HCT116 (cell line): ENCODE data around the gene UBA7. TPM values are rescaled to one million over a fixed set of nuclear protein-coding genes. Genes with fewer than 3 reads are reported as not detected.

ENCODE experiments used
- ATAC-seq: fragments of 200-7000 bp; cut with Tn5 transposase; 2 replicates; pipeline ENCODE4 v1.9.1; 2020; ENCODE audit warnings: mild to moderate bottlenecking, moderate library complexity
- BruUV-seq: library from RNA; stranded (reverse); fragments of 400-500 nt; replicated peaks from 2 replicates; lab custom pipeline; 2021; lab: Mats Ljungman, UMichigan
- CTCF ChIA-PET: fragments of 300-600 bp; sonication (Branson Sonifier 250); formaldehyde crosslinking; loops from one replicate; lab custom pipeline; 2021; ENCODE audit warnings: antibody characterized with exemption; lab: Charles Lee
- POLR2A ChIA-PET: fragments of 300-600, 350-600 bp; sonication (Branson Sonifier 250); formaldehyde crosslinking; loops from one replicate; lab custom pipeline; 2021; ENCODE audit warnings: antibody characterized with exemption; lab: Charles Lee
- RAD21 ChIA-PET, 2 experiments: fragments of 300-600 bp; sonication (Branson Sonifier 250); formaldehyde crosslinking; loops; one replicate each; lab custom pipeline; 2023; ENCODE audit warnings: low total read pairs in 2 of 2; ENCODE audit not compliant: uncharacterized antibody in 2 of 2, unreplicated experiment in 2 of 2, low non-redundant PET in 1 of 2; lab: Charles Lee
- DNase-seq: peaks from one replicate; pipeline ENCODE4 v3.0.0-alpha.2; 2010; ENCODE audit warnings: low read depth, low spot score
- H2AFZ ChIP-seq: fragments of 200-600 bp; shearing (Covaris generic), sonication (generic); 2 replicates; pipeline ENCODE4 v1.6.1; 2017; ENCODE audit warnings: low read depth, mixed run types, mixed read lengths, antibody characterized with exemption, low read length; ENCODE audit not compliant: poor library complexity, severe bottlenecking
- H3K27ac ChIP-seq: 2 replicates; pipeline ENCODE4 v1.5.1; 2012; ENCODE audit warnings: low read depth, low read length
- H3K27me3 ChIP-seq: fragments of 200-600 bp; sonication (generic); 2 replicates; pipeline ENCODE4 v1.6.1; 2016; ENCODE audit warnings: mixed run types, low read length, mixed read lengths; ENCODE audit not compliant: insufficient read depth
- H3K36me3 ChIP-seq, 2 experiments: fragments of 200-500 bp in 1 of 2; fragments of 200-600 bp in 1 of 2; sonication (Bioruptor generic) in 1 of 2; sonication (generic) in 1 of 2; 2 replicates each; pipeline versions ENCODE4 v1.5.1 to v1.6.1; 2014 to 2016; ENCODE audit warnings: low read length in 2 of 2, inconsistent platforms in 1 of 2, mixed read lengths in 1 of 2, mixed run types in 1 of 2; ENCODE audit not compliant: insufficient read depth in 2 of 2, control insufficient read depth in 1 of 2
- H3K4me1 ChIP-seq, 2 experiments: fragments of 200-600 bp in 1 of 2; sonication (generic) in 1 of 2; 2 replicates each; pipeline versions ENCODE4 v1.5.1 to v1.6.1; 2012 to 2017; ENCODE audit warnings: low read length in 2 of 2, inconsistent platforms in 1 of 2, mild to moderate bottlenecking in 1 of 2, mixed read lengths in 1 of 2, mixed run types in 1 of 2, moderate library complexity in 1 of 2; ENCODE audit not compliant: insufficient read depth in 2 of 2, control insufficient read depth in 1 of 2
- H3K4me2 ChIP-seq: fragments of 200-600 bp; sonication (generic); 2 replicates; pipeline ENCODE4 v1.6.1; 2017; ENCODE audit warnings: mixed run types, low read length, mixed read lengths
- H3K4me3 ChIP-seq, 2 experiments: fragments of 200-600 bp in 1 of 2; sonication (generic) in 1 of 2; replicated peaks in 1 of 2; 2 replicates each; pipeline ENCODE4 v1.5.1; 2011 to 2016; ENCODE audit warnings: low read length in 2 of 2, control low read depth in 1 of 2, low read depth in 1 of 2, mild to moderate bottlenecking in 1 of 2, mixed read lengths in 1 of 2, mixed run types in 1 of 2
- H3K79me2 ChIP-seq: fragments of 200-600 bp; sonication (generic); 2 replicates; pipeline ENCODE4 v1.6.1; 2017; ENCODE audit warnings: mild to moderate bottlenecking, mixed run types, low read length, moderate library complexity, mixed read lengths; ENCODE audit not compliant: insufficient read depth
- H3K9ac ChIP-seq: fragments of 200-600 bp; sonication (generic); 2 replicates; pipeline ENCODE4 v1.6.1; 2016; ENCODE audit warnings: low read length, mixed read lengths
- H3K9me2 ChIP-seq: fragments of 200-600 bp; sonication (generic), shearing (Covaris generic); 2 replicates; pipeline ENCODE4 v1.6.1; 2017; ENCODE audit warnings: mixed run types, mild to moderate bottlenecking, moderate library complexity; ENCODE audit not compliant: insufficient read depth
- H3K9me3 ChIP-seq, 2 experiments: fragments of 200-500 bp in 1 of 2; fragments of 200-600 bp in 1 of 2; sonication (Bioruptor generic) in 1 of 2; sonication (generic) in 1 of 2; 2 replicates each; pipeline ENCODE4 v1.6.1; 2014 to 2017; ENCODE audit warnings: low read length in 2 of 2, mixed read lengths in 2 of 2, inconsistent platforms in 1 of 2, low read depth in 1 of 2, mild to moderate bottlenecking in 1 of 2, mixed run types in 1 of 2, moderate library complexity in 1 of 2; ENCODE audit not compliant: control insufficient read depth in 1 of 2, insufficient read depth in 1 of 2
- H4K20me1 ChIP-seq: fragments of 200-600 bp; sonication (generic), shearing (Covaris generic); 2 replicates; pipeline ENCODE4 v1.6.1; 2017; ENCODE audit warnings: mixed run types, mild to moderate bottlenecking, moderate library complexity; ENCODE audit not compliant: insufficient read depth
- CBX3 ChIP-seq: IDR thresholded peaks from 2 replicates; pipeline ENCODE4 v1.6.1; 2012; ENCODE audit warnings: low read depth
- CEBPB ChIP-seq: IDR thresholded peaks from 2 replicates; pipeline ENCODE4 v1.6.1; 2012; ENCODE audit warnings: low read depth
- EGR1 ChIP-seq: IDR thresholded peaks from 2 replicates; pipeline ENCODE4 v1.6.1; 2012; ENCODE audit warnings: low read depth
- EZH2 ChIP-seq: fragments of 200-600 bp; sonication (generic); IDR thresholded peaks from 2 replicates; pipeline ENCODE4 v1.6.1; 2017; ENCODE audit warnings: antibody characterized with exemption, mixed run types
- EZH2phosphoT487 ChIP-seq: fragments of 200-600 bp; IDR thresholded peaks from 2 replicates; pipeline ENCODE4 v1.6.1; 2018; ENCODE audit warnings: antibody characterized with exemption, borderline replicate concordance
- FOSL1 ChIP-seq: IDR thresholded peaks from 2 replicates; pipeline ENCODE4 v1.6.1; 2012; ENCODE audit warnings: low read depth
- JUND ChIP-seq: IDR thresholded peaks from 2 replicates; pipeline ENCODE4 v1.6.1; 2012
- POLR2AphosphoS5 ChIP-seq: IDR thresholded peaks from 2 replicates; pipeline ENCODE4 v1.6.1; 2011; ENCODE audit warnings: mild to moderate bottlenecking, low read depth, low read length, moderate library complexity
- SIN3A ChIP-seq: IDR thresholded peaks from 2 replicates; pipeline ENCODE4 v1.6.1; 2012; ENCODE audit warnings: low read depth
- SRF ChIP-seq: IDR thresholded peaks from 2 replicates; pipeline ENCODE4 v1.6.1; 2012; ENCODE audit warnings: low read depth
- YY1 ChIP-seq: IDR thresholded peaks from 2 replicates; pipeline ENCODE4 v1.6.1; 2011; ENCODE audit warnings: low read length, low read depth, moderate library complexity, mild to moderate bottlenecking; ENCODE audit not compliant: insufficient replicate concordance; ENCODE audit errors: extremely low read depth
- ZFX ChIP-seq: fragments of 450-650 bp; IDR thresholded peaks from 2 replicates; pipeline ENCODE4 v1.6.1; 2017
- ZNF274 ChIP-seq: fragments of 200-500 bp; sonication (Bioruptor generic); IDR thresholded peaks from 2 replicates; pipeline ENCODE4 v1.6.1; 2014; ENCODE audit warnings: mild to moderate bottlenecking, low read depth, low read length, inconsistent platforms
- intact Hi-C: fragments of 100-400 bp; cut with micrococcal nuclease; formaldehyde crosslinking; loops from 2 replicates; pipeline ENCODE4 v1.10.0; 2022
- total RNA-seq: library from RNA; stranded (reverse); gene quantifications from one replicate; pipeline ENCODE4 v1.2.1, GENCODE V29; 2021; ENCODE audit not compliant: unreplicated experiment
- TF ChIP-seq, protein P1 (sequence below): IDR thresholded peaks from 2 replicates; pipeline ENCODE4 v1.6.1; 2012
- TF ChIP-seq, protein P2 (sequence below), 3 experiments: fragments of 200-600 bp in 1 of 3; sonication (generic) in 1 of 3; IDR thresholded peaks in 2 of 3; conservative IDR thresholded peaks in 1 of 3; 2 replicates each; pipeline ENCODE4 v1.5.1; 2012 to 2017; ENCODE audit warnings: low read depth in 2 of 3, low read length in 2 of 3, antibody characterized with exemption in 1 of 3, borderline replicate concordance in 1 of 3, control low read depth in 1 of 3, mild to moderate bottlenecking in 1 of 3, mixed read lengths in 1 of 3, mixed run types in 1 of 3, moderate library complexity in 1 of 3; ENCODE audit not compliant: insufficient read depth in 1 of 3
- TF ChIP-seq, protein P3 (sequence below): IDR thresholded peaks from 2 replicates; pipeline ENCODE4 v1.6.1; 2012; ENCODE audit warnings: low read depth

Gene UBA7
- total RNA-seq, 1 experiment from 2014 or later = 2.6 TPM

DNA sequence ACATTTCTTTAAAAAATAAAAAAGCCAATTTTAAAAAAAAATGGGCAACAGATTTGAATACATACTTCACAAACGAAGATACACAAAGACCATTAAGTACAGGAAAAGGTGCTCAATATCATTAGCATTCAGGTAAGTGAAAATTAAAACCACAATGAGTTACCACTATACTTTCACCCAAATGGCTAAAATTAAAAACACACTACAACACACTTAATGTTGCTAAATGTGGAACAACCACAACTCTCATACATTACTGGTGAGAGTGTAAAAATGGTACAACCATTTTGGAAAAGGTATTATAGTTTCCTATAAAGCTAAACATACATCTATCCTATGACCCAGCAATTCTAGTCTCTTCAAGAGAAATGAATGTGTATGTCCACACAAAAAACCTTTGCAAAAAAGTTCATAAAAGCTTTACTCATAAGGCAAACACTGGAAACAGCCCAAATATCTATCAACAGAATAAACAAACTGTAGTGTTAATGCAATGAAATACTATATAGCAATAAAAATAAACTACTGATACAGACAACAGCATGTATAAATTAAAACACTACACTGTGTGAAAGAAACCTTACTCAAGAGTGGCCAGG lies 42.3 kb downstream of the UBA7 start:
- no TSS peak for BruUV-seq
- Histone ChIP-seq H3K9me3 (no peaks in the 10 kb centered on the region), H3K36me3 (peaks cover 0 to 4% of the 10 kb centered on the region in 2 experiments; a peak in 1 of 4 replicates), H3K4me3 (no peak overlapping the region), H3K27me3 (no peaks in the 10 kb centered on the region), H2AFZ (no peak overlapping the region), H3K79me2 (peaks cover 85% of the 10 kb centered on the region), H3K27ac (no peak overlapping the region), H3K4me1 (no peaks in the 10 kb centered on the region; a peak in 1 of 4 replicates), H3K9me2 (no peaks in the 10 kb centered on the region), H4K20me1 (0 out of 2 replicates have a peak, but pooled peaks cover 3% of the 10 kb centered on the region), H3K4me2 (no peak overlapping the region), H3K9ac (no peak overlapping the region)
- ChIA-PET RAD21 (no interaction called here), POLR2A (no interaction called here), CTCF (no interaction called here)
- DNase-seq = no peak
- intact Hi-C loops = no loop called here
- TF ChIP-seq JUND = no peak
- TF ChIP-seq POLR2AphosphoS5 = no peak
- no peak for TF ChIP-seq CEBPB
- no peak for ATAC-seq

DNA sequence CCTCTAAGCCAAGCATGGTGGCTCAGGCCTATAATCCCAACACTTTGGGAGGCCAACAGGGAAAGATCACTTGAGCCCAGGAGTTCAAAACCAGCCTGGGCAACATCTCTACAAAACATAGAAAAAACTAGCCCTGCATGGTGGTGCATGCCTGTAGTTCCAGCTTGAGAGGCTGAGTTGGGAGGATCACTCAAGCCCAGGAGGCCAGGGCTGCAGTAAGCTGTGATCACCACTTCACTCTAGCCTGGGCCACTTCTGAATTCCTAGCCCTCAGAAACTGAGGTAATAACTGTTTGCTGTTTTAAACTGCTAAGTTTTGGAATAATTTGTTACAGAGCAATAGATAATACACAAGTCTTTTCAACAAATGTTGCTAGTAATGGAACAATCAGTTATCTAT lies 43.8 kb downstream of the UBA7 start:
- ChIA-PET CTCF (no interaction called here), RAD21 (no interaction called here), POLR2A (no interaction called here)
- intact Hi-C loops = no loop called here
- Histone ChIP-seq H3K36me3 (no peaks in the 10 kb centered on the region), H3K9me2 (no peaks in the 10 kb centered on the region), H3K9me3 (no peaks in the 10 kb centered on the region), H3K9ac (no peak overlapping the region), H3K27ac (no peak overlapping the region), H3K27me3 (no peaks in the 10 kb centered on the region), H3K79me2 (peaks cover 81% of the 10 kb centered on the region), H3K4me1 (no peaks in the 10 kb centered on the region; a peak in 1 of 4 replicates), H2AFZ (no peak overlapping the region), H4K20me1 (no peaks in the 10 kb centered on the region), H3K4me2 (no peak overlapping the region), H3K4me3 (no peak overlapping the region)
- no peak for ATAC-seq
- no TSS peak for BruUV-seq
- DNase-seq = no peak
- TF ChIP-seq ZNF274 (no peak), JUND (no peak), CBX3 (no peak), ZFX (no peak), YY1 (no peak), EZH2phosphoT487 (no peak), FOSL1 (no peak), EZH2 (no peak), POLR2AphosphoS5 (no peak), SRF (no peak), SIN3A (no peak), EGR1 (no peak)
- TF ChIP-seq, protein P1, sequence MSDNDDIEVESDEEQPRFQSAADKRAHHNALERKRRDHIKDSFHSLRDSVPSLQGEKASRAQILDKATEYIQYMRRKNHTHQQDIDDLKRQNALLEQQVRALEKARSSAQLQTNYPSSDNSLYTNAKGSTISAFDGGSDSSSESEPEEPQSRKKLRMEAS = no peak
- TF ChIP-seq, protein P2, sequence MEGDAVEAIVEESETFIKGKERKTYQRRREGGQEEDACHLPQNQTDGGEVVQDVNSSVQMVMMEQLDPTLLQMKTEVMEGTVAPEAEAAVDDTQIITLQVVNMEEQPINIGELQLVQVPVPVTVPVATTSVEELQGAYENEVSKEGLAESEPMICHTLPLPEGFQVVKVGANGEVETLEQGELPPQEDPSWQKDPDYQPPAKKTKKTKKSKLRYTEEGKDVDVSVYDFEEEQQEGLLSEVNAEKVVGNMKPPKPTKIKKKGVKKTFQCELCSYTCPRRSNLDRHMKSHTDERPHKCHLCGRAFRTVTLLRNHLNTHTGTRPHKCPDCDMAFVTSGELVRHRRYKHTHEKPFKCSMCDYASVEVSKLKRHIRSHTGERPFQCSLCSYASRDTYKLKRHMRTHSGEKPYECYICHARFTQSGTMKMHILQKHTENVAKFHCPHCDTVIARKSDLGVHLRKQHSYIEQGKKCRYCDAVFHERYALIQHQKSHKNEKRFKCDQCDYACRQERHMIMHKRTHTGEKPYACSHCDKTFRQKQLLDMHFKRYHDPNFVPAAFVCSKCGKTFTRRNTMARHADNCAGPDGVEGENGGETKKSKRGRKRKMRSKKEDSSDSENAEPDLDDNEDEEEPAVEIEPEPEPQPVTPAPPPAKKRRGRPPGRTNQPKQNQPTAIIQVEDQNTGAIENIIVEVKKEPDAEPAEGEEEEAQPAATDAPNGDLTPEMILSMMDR (IDR thresholded peaks at IDR 0.05 in 2 of 3, conservative IDR thresholded peaks at IDR 0.05 in 1 of 3; ENCODE audit: borderline replicate concordance in 1 of 3, insufficient read depth in 1 of 3, low read depth in 2 of 3, low read length in 2 of 3) = no peak
- TF ChIP-seq, protein P3, sequence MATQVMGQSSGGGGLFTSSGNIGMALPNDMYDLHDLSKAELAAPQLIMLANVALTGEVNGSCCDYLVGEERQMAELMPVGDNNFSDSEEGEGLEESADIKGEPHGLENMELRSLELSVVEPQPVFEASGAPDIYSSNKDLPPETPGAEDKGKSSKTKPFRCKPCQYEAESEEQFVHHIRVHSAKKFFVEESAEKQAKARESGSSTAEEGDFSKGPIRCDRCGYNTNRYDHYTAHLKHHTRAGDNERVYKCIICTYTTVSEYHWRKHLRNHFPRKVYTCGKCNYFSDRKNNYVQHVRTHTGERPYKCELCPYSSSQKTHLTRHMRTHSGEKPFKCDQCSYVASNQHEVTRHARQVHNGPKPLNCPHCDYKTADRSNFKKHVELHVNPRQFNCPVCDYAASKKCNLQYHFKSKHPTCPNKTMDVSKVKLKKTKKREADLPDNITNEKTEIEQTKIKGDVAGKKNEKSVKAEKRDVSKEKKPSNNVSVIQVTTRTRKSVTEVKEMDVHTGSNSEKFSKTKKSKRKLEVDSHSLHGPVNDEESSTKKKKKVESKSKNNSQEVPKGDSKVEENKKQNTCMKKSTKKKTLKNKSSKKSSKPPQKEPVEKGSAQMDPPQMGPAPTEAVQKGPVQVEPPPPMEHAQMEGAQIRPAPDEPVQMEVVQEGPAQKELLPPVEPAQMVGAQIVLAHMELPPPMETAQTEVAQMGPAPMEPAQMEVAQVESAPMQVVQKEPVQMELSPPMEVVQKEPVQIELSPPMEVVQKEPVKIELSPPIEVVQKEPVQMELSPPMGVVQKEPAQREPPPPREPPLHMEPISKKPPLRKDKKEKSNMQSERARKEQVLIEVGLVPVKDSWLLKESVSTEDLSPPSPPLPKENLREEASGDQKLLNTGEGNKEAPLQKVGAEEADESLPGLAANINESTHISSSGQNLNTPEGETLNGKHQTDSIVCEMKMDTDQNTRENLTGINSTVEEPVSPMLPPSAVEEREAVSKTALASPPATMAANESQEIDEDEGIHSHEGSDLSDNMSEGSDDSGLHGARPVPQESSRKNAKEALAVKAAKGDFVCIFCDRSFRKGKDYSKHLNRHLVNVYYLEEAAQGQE = no peak
